NCI-H2171 (cell line): ENCODE results near the gene EEF1AKMT4.

Source experiments
- DNase-seq: peaks from one replicate; lab custom pipeline; 2025; lab: John Stamatoyannopoulos, UW

EEF1AKMT4 gene

DNA sequence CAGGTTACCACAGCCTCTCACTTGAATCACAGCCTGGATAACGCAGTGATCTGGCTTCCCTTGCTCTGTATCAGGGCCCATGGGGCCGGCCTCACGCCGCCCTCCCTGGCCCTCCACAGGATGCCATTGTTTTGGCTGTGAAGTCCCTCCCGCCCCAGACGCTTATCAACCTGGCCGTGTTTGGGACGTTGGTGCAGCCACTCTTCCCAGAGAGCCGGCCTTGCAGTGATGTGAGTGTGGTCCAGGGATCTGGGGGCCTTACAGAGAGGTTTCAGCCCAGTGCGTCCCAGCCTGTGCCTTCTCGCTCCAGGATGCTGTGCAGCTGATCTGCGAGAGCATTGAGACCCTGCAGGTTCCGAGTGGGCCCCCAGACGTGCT lies 13.4 kb upstream of the EEF1AKMT4 start:
- no peak for DNase-seq

DNA sequence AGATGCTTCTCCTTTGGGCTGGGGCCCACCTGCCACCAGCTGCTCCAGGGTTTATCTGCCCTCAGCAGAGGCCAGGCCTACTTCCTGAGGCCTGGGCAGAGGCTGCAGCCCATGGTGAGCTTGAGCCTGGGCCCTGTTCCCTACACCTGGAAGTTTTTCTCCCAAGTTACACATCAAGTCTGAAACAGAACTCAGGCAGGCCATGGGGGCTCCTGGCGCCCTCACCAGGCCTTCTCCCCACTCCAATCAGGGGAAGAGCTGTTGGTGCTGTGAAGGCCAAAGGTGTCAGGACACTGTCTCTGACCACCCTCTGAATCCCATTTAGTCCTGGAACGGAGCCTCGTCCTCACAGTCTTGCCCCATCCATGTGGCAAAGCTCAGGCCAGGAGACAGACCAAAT lies 12.8 kb upstream of the EEF1AKMT4 start:
- DNase-seq: no peak

GRCh38 chr3:184237211-184237610 lies 12.3 kb upstream of the EEF1AKMT4 start:
- DNase-seq: no peak

GRCh38 chr3:184237807-184238206 lies 11.7 kb upstream of the EEF1AKMT4 start:
- no peak for DNase-seq

DNA sequence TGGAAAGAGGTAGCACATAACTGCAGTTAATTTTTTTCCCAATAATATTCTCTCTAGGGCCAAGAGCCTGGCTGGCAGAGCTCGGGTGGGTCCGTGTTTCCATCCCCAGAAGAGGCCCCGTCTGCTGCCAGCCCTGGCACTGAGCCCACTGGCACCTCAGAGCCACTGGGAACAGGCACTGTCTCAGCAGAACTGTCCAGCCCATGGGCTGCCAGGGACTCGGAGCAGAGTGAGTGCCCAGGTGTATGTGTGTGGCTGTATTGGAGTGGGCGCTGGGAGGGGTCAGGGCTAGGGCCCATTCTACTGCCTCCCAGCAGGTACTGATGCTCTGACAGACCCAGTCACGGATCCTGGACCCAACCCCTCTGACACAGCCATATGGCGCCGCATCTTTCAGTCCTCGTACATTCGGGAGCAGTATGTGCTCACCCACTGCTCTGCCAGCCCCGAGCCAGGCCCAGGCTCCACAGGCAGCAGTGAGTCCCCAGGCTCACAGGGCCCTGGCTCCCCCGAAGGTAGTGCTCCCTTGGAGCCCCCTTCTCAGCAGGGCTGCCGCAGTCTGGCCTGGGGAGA lies 11.1 kb upstream of the EEF1AKMT4 start:
- DNase-seq: no peak

- no peak for DNase-seq
Measured at GRCh38 chr3:184239221-184239620, 10.3 kb upstream of the EEF1AKMT4 start.

- no peak for DNase-seq
Measured at GRCh38 chr3:184239708-184240107, 9.8 kb upstream of the EEF1AKMT4 start.

DNA sequence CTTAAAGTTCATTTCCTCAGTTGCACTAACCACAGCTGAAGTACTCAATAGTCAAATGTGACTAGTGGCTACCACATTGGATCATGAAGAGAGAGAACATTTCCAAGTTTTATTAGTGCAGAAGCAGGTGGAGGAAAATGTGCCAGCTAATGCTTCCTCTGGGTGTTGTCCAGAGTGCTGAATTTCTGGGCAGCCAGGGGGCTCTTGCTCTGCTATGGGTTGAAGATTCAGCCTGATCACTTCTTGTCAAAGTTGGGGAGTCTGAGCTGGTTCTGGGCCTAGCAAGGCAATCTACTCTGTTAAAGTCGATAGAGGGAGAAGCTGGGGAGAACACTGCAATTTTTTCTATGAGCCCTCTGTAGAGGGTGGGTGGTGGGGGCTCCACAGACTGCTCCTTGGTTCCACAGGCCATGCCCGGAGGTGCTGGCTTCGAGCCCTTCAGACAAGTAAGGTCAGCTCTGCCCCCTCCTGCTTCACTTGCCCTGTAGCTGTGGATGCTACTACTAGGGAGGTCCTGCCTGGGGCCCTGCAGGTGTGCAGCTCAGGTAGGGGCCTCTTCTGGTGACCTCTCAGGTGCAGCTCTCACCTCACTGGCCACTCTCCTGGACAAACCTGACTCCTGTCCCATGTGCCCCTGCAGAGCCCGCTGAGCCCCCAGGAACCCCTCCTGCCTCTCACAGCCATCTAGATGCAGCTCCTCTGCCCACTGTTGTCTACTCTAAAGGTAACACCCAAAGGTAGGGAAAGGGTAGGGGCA lies 8.9 kb upstream of the EEF1AKMT4 start:
- DNase-seq: no peak

DNA sequence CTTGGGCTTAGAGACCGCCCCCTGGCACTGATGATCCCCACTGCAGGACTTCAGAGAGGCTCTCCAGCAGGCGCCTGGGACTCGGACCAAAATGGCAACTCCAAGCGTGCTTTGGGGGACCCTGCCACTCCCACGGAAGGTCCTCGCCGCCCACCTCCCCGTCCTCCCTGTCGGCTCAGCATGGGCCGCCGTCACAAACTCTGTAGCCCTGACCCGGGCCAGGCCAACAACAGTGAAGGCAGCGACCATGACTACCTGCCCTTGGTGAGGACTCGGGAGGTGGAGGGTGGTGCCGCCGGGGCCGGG lies 8.4 kb upstream of the EEF1AKMT4 start:
- DNase-seq: no peak

DNA sequence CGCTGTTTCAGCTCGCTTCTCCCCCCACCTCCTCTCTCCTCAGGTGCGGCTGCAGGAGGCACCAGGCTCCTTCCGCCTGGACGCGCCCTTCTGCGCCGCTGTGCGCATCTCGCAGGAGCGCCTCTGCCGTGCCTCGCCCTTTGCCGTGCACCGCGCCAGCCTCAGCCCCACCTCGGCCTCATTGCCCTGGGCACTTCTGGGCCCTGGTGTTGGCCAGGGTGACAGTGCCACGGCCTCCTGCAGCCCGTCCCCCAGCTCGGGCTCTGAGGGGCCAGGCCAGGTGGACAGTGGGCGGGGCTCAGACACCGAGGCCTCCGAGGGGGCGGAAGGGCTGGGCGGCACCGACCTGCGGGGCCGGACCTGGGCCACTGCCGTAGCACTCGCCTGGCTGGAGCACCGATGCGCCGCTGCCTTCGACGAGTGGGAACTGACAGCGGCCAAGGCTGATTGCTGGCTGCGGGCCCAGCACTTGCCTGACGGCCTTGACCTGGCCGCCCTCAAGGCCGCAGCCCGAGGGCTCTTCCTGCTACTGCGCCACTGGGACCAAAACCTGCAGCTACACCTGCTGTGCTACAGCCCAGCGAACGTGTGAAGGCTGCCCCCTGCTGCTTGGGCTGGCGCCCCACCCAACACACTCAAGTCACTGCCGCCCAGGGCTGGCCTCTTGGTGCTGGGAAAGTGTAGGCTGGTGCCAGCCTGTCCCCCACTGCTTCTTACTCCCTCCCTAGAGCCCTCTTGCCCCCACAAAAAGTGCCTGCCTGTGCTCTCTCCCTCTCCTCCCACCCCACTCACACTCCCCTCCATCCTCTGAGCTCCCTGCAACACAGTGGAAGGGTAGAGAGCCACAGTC lies 7.8 kb upstream of the EEF1AKMT4 start:
- no peak for DNase-seq

GRCh38 chr3:184242297-184242685 lies 7.2 kb upstream of the EEF1AKMT4 start:
- DNase-seq: no peak

- DNase-seq: peak; percentile 88
Measured at GRCh38 chr3:184248454-184249411, 739 bp upstream of the EEF1AKMT4 start, which contains the start of gene ALG3. Gene ALG3 (minus strand): TSS chr3:184248962. CDS start chr3:184248940, 22 bp downstream.

DNA sequence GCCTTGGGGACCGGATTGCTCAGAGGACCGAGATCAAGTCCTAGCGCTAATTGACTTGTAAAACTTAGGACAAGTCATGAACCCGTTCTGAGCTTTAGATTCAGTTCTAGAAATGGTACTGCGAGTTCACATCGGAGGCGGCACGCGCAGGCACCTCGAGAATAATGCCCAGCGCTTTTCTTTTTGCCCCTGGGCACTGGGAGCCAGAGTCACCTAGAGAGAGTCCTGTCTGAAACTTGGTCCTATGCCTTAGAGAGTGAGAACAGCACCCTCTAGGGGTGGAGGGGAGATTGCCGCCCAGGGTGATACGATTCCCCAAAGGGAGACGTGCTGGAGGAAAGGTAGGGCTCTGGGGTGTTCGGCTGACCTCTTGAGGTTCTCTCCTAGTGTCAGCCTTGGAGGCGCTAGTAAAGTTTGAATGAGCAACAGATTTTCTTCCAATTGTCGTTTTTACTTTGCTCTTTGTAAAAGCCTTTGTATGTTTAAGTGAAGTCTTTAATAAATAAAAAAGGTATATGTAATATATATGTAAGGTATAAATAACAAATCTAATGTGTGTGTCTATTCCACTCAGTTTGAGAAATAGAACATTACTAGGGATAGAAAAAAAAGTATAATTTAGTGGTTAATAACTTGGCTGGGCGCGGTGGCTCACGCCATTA lies 826 bp downstream of the EEF1AKMT4 start:
- peak; percentile 85 for DNase-seq

- no peak for DNase-seq
Measured at GRCh38 chr3:184255291-184256039, 6.0 kb downstream of the EEF1AKMT4 start.

GRCh38 chr3:184257083-184257915 lies 7.8 kb downstream of the EEF1AKMT4 start:
- DNase-seq: no peak

- DNase-seq: no peak
Measured at GRCh38 chr3:184258926-184259325, 9.5 kb downstream of the EEF1AKMT4 start.

GRCh38 chr3:184259396-184259877 lies 10.0 kb downstream of the EEF1AKMT4 start:
- DNase-seq: no peak

- DNase-seq: no peak
Measured at GRCh38 chr3:184259878-184260723, 10.6 kb downstream of the EEF1AKMT4 start.
